Stimulated activated naive CD8-positive, alpha-beta T cell treated with anti-CD3 and anti-CD28 coated beads, Interleukin-15, Interleukin-2, amounts not matched to agents 100 ng/mL and 50 ng/mL, for 24 hours (primary cell): ENCODE data around the gene DLG3.

Source experiments
- H3K27ac Mint-ChIP-seq: one replicate; pipeline ENCODE4 v1.8.0; 2021; ENCODE audit warnings: mild to moderate bottlenecking, mixed read lengths
- H3K27me3 Mint-ChIP-seq: one replicate; pipeline ENCODE4 v1.8.0; 2021; ENCODE audit warnings: mixed read lengths
- H3K36me3 Mint-ChIP-seq: one replicate; pipeline ENCODE4 v1.8.0; 2021; ENCODE audit warnings: low read depth, mixed read lengths
- H3K4me1 Mint-ChIP-seq: one replicate; pipeline ENCODE4 v1.8.0; 2021; ENCODE audit warnings: low read depth, mixed read lengths
- H3K4me3 Mint-ChIP-seq: one replicate; pipeline ENCODE4 v1.8.0; 2021; ENCODE audit warnings: mild to moderate bottlenecking, mixed read lengths
- H3K9me3 Mint-ChIP-seq: one replicate; pipeline ENCODE4 v1.8.0; 2021; ENCODE audit warnings: mixed read lengths

Gene DLG3

DNA sequence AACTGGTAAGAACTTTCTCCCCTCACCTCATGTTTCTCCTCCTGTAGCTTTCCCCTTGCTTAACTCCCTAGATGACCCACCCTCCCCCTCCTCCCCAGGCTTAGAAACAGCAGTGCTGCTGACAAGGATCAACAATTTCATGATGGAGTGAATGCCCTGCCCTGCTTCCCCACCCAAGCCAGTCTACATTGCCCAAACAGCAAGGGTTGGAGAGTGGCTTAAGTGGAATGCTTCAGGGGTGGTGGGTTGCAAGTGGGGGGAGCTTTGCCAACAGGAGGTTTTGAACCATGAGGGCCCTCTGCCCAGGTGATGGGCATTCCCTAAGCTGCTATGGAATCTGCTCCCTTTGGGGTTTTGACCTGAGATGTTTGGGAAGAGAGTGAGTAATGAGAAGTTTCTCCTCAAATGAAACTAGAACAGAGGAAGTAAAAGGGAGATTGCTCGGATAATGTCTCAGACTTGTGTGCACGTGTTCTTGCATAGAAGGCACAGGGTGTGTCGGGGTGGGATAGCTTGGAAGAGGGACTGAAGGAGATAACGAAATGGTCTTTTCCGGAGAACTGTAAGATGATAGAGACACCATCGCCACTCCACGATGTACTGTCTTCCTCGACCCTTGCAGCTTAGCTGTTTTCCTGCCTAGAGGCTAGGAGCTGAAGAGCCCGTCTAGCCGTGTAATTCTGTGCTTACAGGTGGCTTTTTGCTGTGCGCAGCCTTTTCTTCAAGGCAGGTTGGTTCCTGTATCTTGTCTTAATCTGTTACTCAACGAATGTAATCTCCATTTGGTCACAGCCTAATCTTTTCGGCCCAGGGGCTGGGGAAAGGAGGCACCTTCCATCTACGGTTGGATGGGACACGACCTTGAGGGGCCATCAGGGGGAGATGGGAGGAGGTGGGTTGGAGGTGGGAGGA lies 11.4 kb upstream of the DLG3 start:
- Mint-ChIP-seq H3K27me3 (peaks cover 6% of the 10 kb centered on the region), H3K4me1 (peaks cover 22% of the 10 kb centered on the region), H3K27ac (peak overlapping the region; percentile 63), H3K36me3 (no peaks in the 10 kb centered on the region), H3K4me3 (peak overlapping the region; percentile 89), H3K9me3 (no peaks in the 10 kb centered on the region)

DNA sequence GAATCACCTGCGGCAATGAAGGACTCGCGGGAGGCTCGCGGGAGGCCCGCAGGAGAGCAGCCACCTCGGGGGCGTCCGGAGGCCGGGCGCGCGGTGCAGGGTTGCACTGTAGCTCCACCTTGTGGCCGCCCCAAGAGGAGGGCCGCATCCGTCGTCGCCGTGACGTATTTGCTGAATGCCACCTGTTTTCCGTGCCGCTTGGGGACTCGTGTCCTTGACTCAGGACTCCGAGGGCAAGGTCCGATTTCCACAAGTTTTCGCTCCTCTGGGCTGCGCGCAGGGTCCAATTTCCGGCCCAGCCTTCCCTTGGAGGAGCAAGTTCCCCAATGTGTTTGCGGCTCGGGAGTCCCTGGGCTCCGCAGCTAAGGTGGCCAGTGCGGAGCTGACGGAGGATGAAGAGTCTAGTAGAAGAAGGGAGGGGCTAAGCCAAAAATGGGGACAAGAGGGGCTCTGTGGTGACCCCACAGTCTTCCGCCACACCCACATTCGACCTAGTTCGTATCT lies 10.7 kb upstream of the DLG3 start:
- Mint-ChIP-seq H3K9me3 (no peaks in the 10 kb centered on the region), H3K4me1 (peaks cover 30% of the 10 kb centered on the region), H3K27me3 (peaks cover 6% of the 10 kb centered on the region), H3K27ac (peak overlapping the region; percentile 93), H3K36me3 (no peaks in the 10 kb centered on the region), H3K4me3 (peak overlapping the region; percentile 89)

- Mint-ChIP-seq H3K36me3 (no peaks in the 10 kb centered on the region), H3K27me3 (peaks cover 6% of the 10 kb centered on the region), H3K4me1 (peaks cover 35% of the 10 kb centered on the region), H3K27ac (peak overlapping the region; percentile 93), H3K4me3 (peak overlapping the region; percentile 89), H3K9me3 (no peaks in the 10 kb centered on the region)
Measured at GRCh38 chrX:70434352-70434866, 10.2 kb upstream of the DLG3 start.

- peak overlapping the region; percentile 79 for H3K4me3 Mint-ChIP-seq
- peak overlapping the region; percentile 79 for H3K27ac Mint-ChIP-seq
- H3K4me1 Mint-ChIP-seq, result peaks cover 35% of the 10 kb centered on the region
- no peaks in the 10 kb centered on the region for H3K36me3 Mint-ChIP-seq
- no peaks in the 10 kb centered on the region for H3K9me3 Mint-ChIP-seq
- peaks cover 6% of the 10 kb centered on the region for H3K27me3 Mint-ChIP-seq
Measured at GRCh38 chrX:70434914-70435586, 9.6 kb upstream of the DLG3 start.

DNA sequence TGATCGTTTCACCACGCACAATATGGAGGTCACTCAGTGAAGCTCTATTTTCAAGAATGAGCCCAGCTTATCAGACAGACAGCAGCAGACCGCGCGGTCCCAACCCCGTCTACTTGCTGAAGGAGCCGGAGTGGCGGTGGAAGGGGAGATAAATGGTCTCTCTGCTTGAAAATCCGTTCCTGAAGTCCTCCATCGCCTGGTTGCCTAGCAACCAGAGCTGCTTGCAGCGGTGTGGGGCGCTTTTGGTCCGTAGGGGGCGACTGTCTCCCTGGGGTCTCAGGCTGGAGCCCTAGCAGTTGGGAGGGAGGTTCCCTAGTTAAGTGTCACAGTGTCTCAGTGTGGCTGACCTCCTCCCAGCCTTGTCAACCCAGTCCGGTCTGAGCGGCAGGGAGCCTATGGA lies 8.3 kb upstream of the DLG3 start:
- Mint-ChIP-seq H3K4me3 (no peak overlapping the region), H3K27me3 (peaks cover 14% of the 10 kb centered on the region), H3K4me1 (peaks cover 35% of the 10 kb centered on the region)

GRCh38 chrX:70437011-70437410 lies 7.6 kb upstream of the DLG3 start:
- peaks cover 35% of the 10 kb centered on the region for H3K4me1 Mint-ChIP-seq
- no peak overlapping the region for H3K4me3 Mint-ChIP-seq
- no peaks in the 10 kb centered on the region for H3K9me3 Mint-ChIP-seq
- H3K27me3 Mint-ChIP-seq, result peaks cover 19% of the 10 kb centered on the region
- no peaks in the 10 kb centered on the region for H3K36me3 Mint-ChIP-seq
- H3K27ac Mint-ChIP-seq, result no peak overlapping the region

More for the DNA sequence above, 8.3 kb upstream of the DLG3 start:
- Mint-ChIP-seq H3K27ac (no peak overlapping the region), H3K9me3 (no peaks in the 10 kb centered on the region), H3K36me3 (no peaks in the 10 kb centered on the region)

DNA sequence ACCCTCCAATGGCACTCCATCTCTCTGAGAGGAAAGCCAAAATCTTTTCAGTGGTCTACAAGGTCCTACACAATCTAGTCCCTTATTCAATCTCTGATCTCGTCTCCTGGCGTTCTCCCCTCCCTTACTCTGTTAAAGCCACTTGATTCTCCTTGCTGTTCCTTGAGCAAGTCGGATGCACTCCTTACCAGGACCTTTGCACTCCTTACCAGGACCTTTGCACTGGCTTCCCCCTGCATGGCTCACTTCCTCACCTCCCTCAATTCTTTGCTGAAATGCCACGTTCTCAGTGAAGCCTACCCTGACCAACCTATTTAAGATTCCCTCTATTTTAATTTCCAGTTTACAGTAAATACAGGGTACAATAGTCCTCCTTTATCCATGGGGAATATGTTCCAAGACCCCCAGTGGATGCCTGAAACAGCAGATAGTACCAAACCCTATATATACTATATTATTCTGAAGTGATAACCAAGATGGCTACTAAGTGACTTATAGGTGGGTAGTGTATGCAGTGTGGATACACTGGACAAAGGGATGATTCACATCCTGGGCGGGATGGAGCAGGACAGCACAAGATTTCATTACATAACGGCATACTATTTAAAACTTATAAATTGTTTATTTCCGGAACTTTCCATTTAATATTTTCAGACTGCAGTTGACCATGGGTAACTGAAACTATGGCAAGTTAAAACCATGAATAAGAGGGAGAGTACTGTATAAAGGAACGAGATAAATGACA lies 6.5 kb upstream of the DLG3 start:
- Mint-ChIP-seq H3K36me3 (no peaks in the 10 kb centered on the region), H3K27ac (no peak overlapping the region)

DNA sequence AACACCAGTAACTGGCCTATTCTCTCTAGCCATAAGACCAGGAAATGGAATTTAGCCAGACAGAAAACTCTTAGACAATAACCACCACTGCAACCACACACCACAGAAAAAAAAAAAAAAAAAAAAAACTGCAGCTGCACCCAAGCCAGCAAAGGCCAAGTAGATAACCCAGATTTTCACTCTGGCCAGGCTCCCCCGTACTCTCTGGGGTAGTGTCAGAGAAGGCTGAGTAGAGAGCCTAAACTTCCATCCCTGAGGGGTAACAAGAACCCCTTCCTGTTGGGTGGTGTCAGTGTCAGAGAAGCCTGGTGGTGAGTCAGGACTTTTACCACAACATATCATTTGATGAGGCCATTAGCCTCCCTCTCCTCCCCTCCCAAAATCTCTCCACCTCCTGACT lies 5.6 kb upstream of the DLG3 start:
- no peak overlapping the region for H3K4me3 Mint-ChIP-seq
- peaks cover 29% of the 10 kb centered on the region for H3K27me3 Mint-ChIP-seq
- H3K4me1 Mint-ChIP-seq, result peaks cover 25% of the 10 kb centered on the region
- no peaks in the 10 kb centered on the region for H3K36me3 Mint-ChIP-seq
- H3K9me3 Mint-ChIP-seq, result no peaks in the 10 kb centered on the region
- H3K27ac Mint-ChIP-seq, result peak overlapping the region; percentile 40

More for the DNA sequence above, 6.5 kb upstream of the DLG3 start:
- peaks cover 29% of the 10 kb centered on the region for H3K27me3 Mint-ChIP-seq
- peaks cover 34% of the 10 kb centered on the region for H3K4me1 Mint-ChIP-seq
- H3K9me3 Mint-ChIP-seq, result no peaks in the 10 kb centered on the region
- H3K4me3 Mint-ChIP-seq, result no peak overlapping the region

DNA sequence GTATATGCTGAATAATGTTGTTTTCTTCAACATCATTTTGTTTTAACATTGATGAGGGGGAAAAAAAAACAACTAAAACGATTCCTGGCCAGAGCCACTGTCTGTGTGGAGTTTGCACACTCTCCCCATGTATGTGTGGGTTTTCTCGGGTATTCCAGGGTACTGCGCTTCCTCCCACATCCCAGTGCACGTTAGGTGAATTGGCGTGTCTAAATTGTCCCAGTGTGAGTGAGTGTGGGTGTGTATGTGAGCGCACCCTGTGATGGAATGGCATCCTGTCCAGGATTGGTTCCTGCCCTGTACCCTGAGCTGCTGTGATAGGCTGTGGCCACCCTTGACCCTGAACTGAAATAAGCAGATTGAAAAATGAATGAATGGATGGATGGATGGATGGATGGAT lies 2.4 kb upstream of the DLG3 start:
- Mint-ChIP-seq H3K27me3 (peaks cover 33% of the 10 kb centered on the region), H3K36me3 (no peaks in the 10 kb centered on the region), H3K4me1 (peaks cover 15% of the 10 kb centered on the region), H3K27ac (no peak overlapping the region), H3K4me3 (no peak overlapping the region), H3K9me3 (no peaks in the 10 kb centered on the region)

DNA sequence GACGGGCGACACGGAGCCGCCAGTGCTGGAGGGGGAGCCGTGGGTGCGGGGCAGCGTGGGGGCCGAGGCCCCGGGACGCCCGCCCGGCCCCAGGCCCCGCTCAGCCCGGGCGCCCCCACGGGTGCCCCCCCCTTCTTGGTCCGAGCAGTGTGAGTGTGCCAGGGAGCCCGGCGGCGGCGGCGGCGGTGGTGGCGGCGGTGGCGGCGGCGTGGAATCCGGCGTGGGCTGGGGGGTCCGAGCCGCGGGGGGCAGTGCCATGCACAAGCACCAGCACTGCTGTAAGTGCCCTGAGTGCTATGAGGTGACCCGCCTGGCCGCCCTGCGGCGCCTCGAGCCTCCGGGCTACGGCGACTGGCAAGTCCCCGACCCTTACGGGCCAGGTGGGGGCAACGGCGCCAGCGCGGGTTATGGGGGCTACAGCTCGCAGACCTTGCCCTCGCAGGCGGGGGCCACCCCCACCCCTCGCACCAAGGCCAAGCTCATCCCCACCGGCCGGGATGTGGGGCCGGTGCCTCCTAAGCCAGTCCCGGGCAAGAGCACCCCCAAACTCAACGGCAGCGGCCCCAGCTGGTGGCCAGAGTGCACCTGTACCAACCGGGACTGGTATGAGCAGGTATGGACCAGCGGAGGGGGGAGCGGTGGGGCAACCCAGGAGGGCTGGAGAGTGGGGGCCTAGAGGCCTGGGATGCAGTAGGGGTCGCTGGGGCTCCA lies 466 bp downstream of the DLG3 start:
- peaks cover 28% of the 10 kb centered on the region for H3K27me3 Mint-ChIP-seq
- no peaks in the 10 kb centered on the region for H3K9me3 Mint-ChIP-seq
- peak overlapping the region; percentile 49 for H3K4me3 Mint-ChIP-seq
- H3K4me1 Mint-ChIP-seq, result no peaks in the 10 kb centered on the region
- H3K27ac Mint-ChIP-seq, result no peak overlapping the region
- no peaks in the 10 kb centered on the region for H3K36me3 Mint-ChIP-seq

DNA sequence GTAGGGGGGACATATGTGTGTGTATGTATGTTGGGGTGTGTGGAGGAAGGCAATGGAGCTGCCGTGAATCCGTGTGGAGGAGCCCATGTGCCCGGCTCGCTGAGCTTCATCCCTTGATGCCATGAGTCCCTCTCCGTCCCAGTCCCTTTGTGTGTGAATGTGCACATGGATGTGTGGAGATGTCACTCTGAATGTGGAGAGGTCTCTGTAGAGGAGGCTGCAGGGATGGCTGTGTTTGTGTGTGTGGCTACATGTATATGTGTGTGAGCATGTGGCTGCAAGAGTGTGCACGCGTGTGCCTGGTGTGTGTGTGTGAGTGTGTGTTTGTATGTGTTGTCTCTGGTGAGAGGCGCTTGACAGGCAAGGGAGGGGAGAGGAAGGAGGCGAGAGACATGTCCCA lies 1.3 kb downstream of the DLG3 start:
- H3K27ac Mint-ChIP-seq, result no peak overlapping the region
- H3K4me1 Mint-ChIP-seq, result no peaks in the 10 kb centered on the region
- no peaks in the 10 kb centered on the region for H3K9me3 Mint-ChIP-seq
- no peaks in the 10 kb centered on the region for H3K36me3 Mint-ChIP-seq
- no peak overlapping the region for H3K4me3 Mint-ChIP-seq
- H3K27me3 Mint-ChIP-seq, result peaks cover 23% of the 10 kb centered on the region

GRCh38 chrX:70446380-70447350 lies 2.0 kb downstream of the DLG3 start:
- Mint-ChIP-seq H3K4me3 (no peak overlapping the region), H3K27me3 (peaks cover 17% of the 10 kb centered on the region), H3K27ac (no peak overlapping the region), H3K36me3 (no peaks in the 10 kb centered on the region), H3K4me1 (no peaks in the 10 kb centered on the region), H3K9me3 (no peaks in the 10 kb centered on the region)

- no peak overlapping the region for H3K27ac Mint-ChIP-seq
- H3K9me3 Mint-ChIP-seq, result no peaks in the 10 kb centered on the region
- no peak overlapping the region for H3K4me3 Mint-ChIP-seq
- H3K27me3 Mint-ChIP-seq, result peaks cover 4% of the 10 kb centered on the region
- no peaks in the 10 kb centered on the region for H3K36me3 Mint-ChIP-seq
- H3K4me1 Mint-ChIP-seq, result peaks cover 23% of the 10 kb centered on the region
Measured at GRCh38 chrX:70449457-70449966, 4.9 kb downstream of the DLG3 start.
